GM23338 (cell line): ENCODE data around the gene SF3B4. TPM values are rescaled to one million over a fixed set of nuclear protein-coding genes. Genes with fewer than 3 reads are reported as not detected.

ENCODE experiments used
- ATAC-seq: fragments of 200-7000 bp; cut with Tn5 transposase; 3 replicates; pipeline ENCODE4 v1.9.1; 2020
- DNase-seq: peaks from one replicate; pipeline ENCODE4 v3.0.0-alpha.2; 2015; ENCODE audit warnings: low spot score
- H2AFZ ChIP-seq: fragments of 200-600 bp; sonication (generic); 2 replicates; pipeline ENCODE4 v1.8.0; 2016; ENCODE audit warnings: antibody characterized with exemption, mild to moderate bottlenecking, moderate library complexity
- H3F3A ChIP-seq: fragments of 200-600 bp; sonication (generic); replicated peaks from 2 replicates; pipeline ENCODE4 v1.8.0; 2017; ENCODE audit warnings: antibody characterized with exemption, mixed run types, low read depth
- H3K27ac ChIP-seq: fragments of 200-600 bp; sonication (generic); 2 replicates; pipeline ENCODE4 v1.6.1; 2016; ENCODE audit warnings: low read depth
- H3K27me3 ChIP-seq: fragments of 200-600 bp; sonication (generic); 2 replicates; pipeline ENCODE4 v1.8.0; 2016; ENCODE audit warnings: mild to moderate bottlenecking, mixed run types, moderate library complexity; ENCODE audit not compliant: insufficient read depth
- H3K36me3 ChIP-seq: fragments of 200-600 bp; sonication (generic); 2 replicates; pipeline ENCODE4 v1.8.0; 2016; ENCODE audit warnings: mild to moderate bottlenecking; ENCODE audit not compliant: insufficient read depth
- H3K4me1 ChIP-seq: fragments of 200-600 bp; sonication (generic); 2 replicates; pipeline ENCODE4 v1.8.0; 2016; ENCODE audit warnings: mild to moderate bottlenecking, moderate library complexity; ENCODE audit not compliant: insufficient read depth
- H3K4me2 ChIP-seq: fragments of 200-600 bp; sonication (generic); 2 replicates; pipeline ENCODE4 v1.7.1; 2017; ENCODE audit warnings: mixed run types
- H3K4me3 ChIP-seq: fragments of 200-600 bp; sonication (generic); 2 replicates; pipeline ENCODE4 v1.6.1; 2016; ENCODE audit warnings: mixed run types
- H3K79me2 ChIP-seq: fragments of 200-600 bp; sonication (generic); replicated peaks from 2 replicates; pipeline ENCODE4 v1.8.0; 2017; ENCODE audit warnings: mild to moderate bottlenecking; ENCODE audit not compliant: insufficient read depth
- H3K9me2 ChIP-seq: fragments of 200-600 bp; sonication (generic); 2 replicates; pipeline ENCODE4 v1.8.0; 2017; ENCODE audit not compliant: insufficient read depth
- H4K20me1 ChIP-seq: fragments of 200-600 bp; sonication (generic); replicated peaks from 2 replicates; pipeline ENCODE4 v1.8.0; 2017; ENCODE audit warnings: mild to moderate bottlenecking; ENCODE audit not compliant: insufficient read depth
- H3K27ac Mint-ChIP-seq: 2 replicates; pipeline ENCODE4 v1.8.0; 2020; ENCODE audit warnings: inconsistent platforms, mild to moderate bottlenecking, moderate library complexity, mixed read lengths
- H3K27me3 Mint-ChIP-seq: 3 replicates; pipeline ENCODE4 v1.8.0; 2022; ENCODE audit warnings: low read depth, mild to moderate bottlenecking, moderate library complexity, mixed read lengths, inconsistent platforms; ENCODE audit not compliant: insufficient read depth, poor library complexity
- H3K36me3 Mint-ChIP-seq: 3 replicates; pipeline ENCODE4 v1.8.0; 2021; ENCODE audit warnings: low read depth, mild to moderate bottlenecking, inconsistent platforms, moderate library complexity, mixed read lengths
- H3K4me1 Mint-ChIP-seq: 3 replicates; pipeline ENCODE4 v1.8.0; 2020; ENCODE audit warnings: mild to moderate bottlenecking, inconsistent platforms, mixed read lengths
- H3K4me3 Mint-ChIP-seq: 3 replicates; pipeline ENCODE4 v1.8.0; 2021; ENCODE audit warnings: moderate library complexity, mild to moderate bottlenecking, inconsistent platforms, mixed read lengths
- H3K9me3 Mint-ChIP-seq: 3 replicates; pipeline ENCODE4 v1.8.0; 2020; ENCODE audit warnings: moderate library complexity, mild to moderate bottlenecking, inconsistent platforms, mixed read lengths
- CREB1 ChIP-seq: fragments of 250-450 bp; sonication (Bioruptor Pico); IDR thresholded peaks from 2 replicates; pipeline ENCODE4 v1.5.0; 2020; ENCODE audit warnings: low read depth, mild to moderate bottlenecking, moderate library complexity
- CTCF ChIP-seq, 2 experiments: fragments of 200-600 bp in 1 of 2; sonication (generic) in 1 of 2; conservative IDR thresholded peaks; 2 replicates each; pipeline versions ENCODE4 v1.5.1 to v1.6.1; 2016 to 2017; ENCODE audit warnings: antibody characterized with exemption in 2 of 2, low read depth in 2 of 2, mild to moderate bottlenecking in 2 of 2, moderate library complexity in 1 of 2
- EZH2 ChIP-seq: fragments of 200-600 bp; sonication (generic); IDR thresholded peaks from one replicate; pipeline ENCODE4 v1.8.0; 2017; ENCODE audit warnings: antibody characterized with exemption, mild to moderate bottlenecking, low read depth; ENCODE audit not compliant: unreplicated experiment
- EZH2phosphoT487 ChIP-seq: fragments of 200-600 bp; sonication (generic); IDR thresholded peaks from one replicate; pipeline ENCODE4 v1.8.1; 2018; ENCODE audit warnings: antibody characterized with exemption; ENCODE audit not compliant: unreplicated experiment
- JUNB ChIP-seq: IDR thresholded peaks from one replicate; pipeline ENCODE4 v1.6.1; 2016; ENCODE audit warnings: antibody characterized with exemption; ENCODE audit not compliant: unreplicated experiment
- NANOG ChIP-seq: IDR thresholded peaks from 2 replicates; pipeline ENCODE4 v1.6.1; 2016; ENCODE audit warnings: antibody characterized with exemption, borderline replicate concordance
- POLR2AphosphoS5 ChIP-seq: IDR thresholded peaks from 2 replicates; pipeline ENCODE4 v1.6.1; 2016; ENCODE audit warnings: antibody characterized with exemption, low read depth
- REST ChIP-seq: IDR thresholded peaks from one replicate; pipeline ENCODE4 v1.6.1; 2018; ENCODE audit warnings: antibody characterized with exemption; ENCODE audit not compliant: unreplicated experiment
- STAT1 ChIP-seq: IDR thresholded peaks from one replicate; pipeline ENCODE4 v1.6.1; 2016; ENCODE audit warnings: antibody characterized with exemption; ENCODE audit not compliant: unreplicated experiment
- ZNF114 ChIP-seq: fragments of 250-450 bp; sonication (Bioruptor Pico); IDR thresholded peaks from 2 replicates; pipeline ENCODE4 v1.5.0; 2020; ENCODE audit warnings: mild to moderate bottlenecking, moderate library complexity
- ZNF331 ChIP-seq: fragments of 250-450 bp; sonication (Bioruptor Pico); IDR thresholded peaks from 2 replicates; pipeline ENCODE4 v1.5.0; 2020; ENCODE audit warnings: low read depth, mild to moderate bottlenecking, moderate library complexity
- ZNF462 ChIP-seq: fragments of 250-450 bp; sonication (Bioruptor Pico); IDR thresholded peaks from 2 replicates; pipeline ENCODE4 v1.5.0; 2020; ENCODE audit warnings: mild to moderate bottlenecking, moderate library complexity
- polyA plus RNA-seq: library from polyadenylated mRNA; unstranded; fragments of >200 nt; fragmentation: Nextera tagmentation; extraction: Ambion mirVana; gene quantifications from 2 replicates; pipeline ENCODE4 v1.2.1, GENCODE V29; 2016
- total RNA-seq: library from RNA; depleted of rRNA; stranded (reverse); fragments of >200 nt; shearing (Covaris generic); gene quantifications from 2 replicates; pipeline ENCODE4 v1.2.3, GENCODE V29; 2014
- TF ChIP-seq, protein P1 (sequence below): IDR thresholded peaks from 2 replicates; pipeline ENCODE4 v1.6.1; 2016; ENCODE audit warnings: antibody characterized with exemption

SF3B4 gene
- total and polyA plus RNA-seq, 2 experiments from 2014 or later, result 48.7 to 84.0 TPM

GRCh38 chr1:149906570-149907075 is 21.0 kb downstream of the SF3B4 start:
- no peak overlapping the region; the same call in 2 of the 3 replicates for H3K4me3 Mint-ChIP-seq
- H3K4me3 ChIP-seq, result no peak overlapping the region
- ATAC-seq, result no peak

More at GRCh38 chr1:149906570-149907075, 21.0 kb downstream of the SF3B4 start:
- H3K27ac ChIP-seq, result no peak overlapping the region
- Mint-ChIP-seq H3K9me3 (no peaks in the 10 kb centered on the region), H3K27me3 (peaks cover 4% of the 10 kb centered on the region), H3K27ac (no peak overlapping the region), H3K4me1 (peaks cover 7% of the 10 kb centered on the region), H3K36me3 (peaks cover 50% of the 10 kb centered on the region)
- H3F3A ChIP-seq, result no peaks in the 10 kb centered on the region
- no peaks in the 10 kb centered on the region for H3K79me2 ChIP-seq
- TF ChIP-seq EZH2phosphoT487 (no peak), NANOG (no peak), STAT1 (no peak), ZNF114 (CRISPR knock-in tag) (no peak), CTCF (conservative IDR thresholded peaks at IDR 0.05; ENCODE audit: low read depth in 2 of 2) (no peak), POLR2AphosphoS5 (no peak), EZH2 (no peak), CREB1 (CRISPR knock-in tag) (no peak), JUNB (no peak), ZNF331 (no peak), ZNF462 (no peak), REST (no peak)
- TF ChIP-seq, protein P1, sequence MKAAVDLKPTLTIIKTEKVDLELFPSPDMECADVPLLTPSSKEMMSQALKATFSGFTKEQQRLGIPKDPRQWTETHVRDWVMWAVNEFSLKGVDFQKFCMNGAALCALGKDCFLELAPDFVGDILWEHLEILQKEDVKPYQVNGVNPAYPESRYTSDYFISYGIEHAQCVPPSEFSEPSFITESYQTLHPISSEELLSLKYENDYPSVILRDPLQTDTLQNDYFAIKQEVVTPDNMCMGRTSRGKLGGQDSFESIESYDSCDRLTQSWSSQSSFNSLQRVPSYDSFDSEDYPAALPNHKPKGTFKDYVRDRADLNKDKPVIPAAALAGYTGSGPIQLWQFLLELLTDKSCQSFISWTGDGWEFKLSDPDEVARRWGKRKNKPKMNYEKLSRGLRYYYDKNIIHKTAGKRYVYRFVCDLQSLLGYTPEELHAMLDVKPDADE, result no peak
- H3K27me3 ChIP-seq, result no peaks in the 10 kb centered on the region
- H3K4me1 ChIP-seq, result no peaks in the 10 kb centered on the region
- H3K4me2 ChIP-seq, result no peak overlapping the region
- no peak for DNase-seq
- no peaks in the 10 kb centered on the region for H3K9me2 ChIP-seq
- H3K36me3 ChIP-seq, result peaks cover 7% of the 10 kb centered on the region; the same call in 1 of the 2 replicates
- H4K20me1 ChIP-seq, result no peaks in the 10 kb centered on the region; the same call in 1 of the 2 replicates
- H2AFZ ChIP-seq, result no peak overlapping the region
